SH-SY5Y (cell line): ENCODE results near the gene ZXDC.

Experiments
- GATA2 ChIP-seq: IDR thresholded peaks from 2 replicates; pipeline ENCODE4 v1.6.1; 2011; ENCODE audit warnings: mild to moderate bottlenecking, low read depth, low read length
- GATA3 ChIP-seq: IDR thresholded peaks from 2 replicates; pipeline ENCODE4 v1.6.1; 2011; ENCODE audit warnings: low read depth, mild to moderate bottlenecking, low read length, moderate library complexity

DNA sequence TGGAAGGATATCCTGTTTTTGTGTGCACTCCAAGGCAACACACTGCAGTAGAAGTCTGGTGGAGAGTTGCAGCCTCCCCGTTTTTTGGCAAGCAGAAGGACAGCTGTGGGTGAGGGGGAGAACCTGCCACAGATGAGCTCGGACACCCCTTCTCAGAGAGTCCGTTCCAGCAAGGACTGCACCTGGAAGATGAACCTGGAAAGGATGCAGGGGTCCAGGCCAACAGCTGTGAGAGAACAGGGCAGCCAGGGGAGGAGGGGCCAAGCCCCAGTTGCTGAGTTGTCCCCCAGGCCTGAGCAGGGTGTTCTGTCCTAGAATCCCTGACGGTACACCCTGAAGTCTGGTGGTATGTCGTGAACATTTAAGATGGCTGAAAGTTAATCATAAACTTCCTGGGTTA lies 30.2 kb downstream of the ZXDC start:
- TF ChIP-seq GATA2: no peak
- no peak for TF ChIP-seq GATA3
